ENCODE data around the gene KRT13. TPM values are rescaled to one million over a fixed set of nuclear protein-coding genes. Genes with fewer than 3 reads are reported as not detected.
"Not testable (repeated sequence)": the region's sequence is repeated elsewhere in the genome, so short reads cannot be mapped to it uniquely, and the experiment has no call there.

KRT13 gene
- not detected for total RNA-seq
- long read RNA-seq, result 0 reads

DNA sequence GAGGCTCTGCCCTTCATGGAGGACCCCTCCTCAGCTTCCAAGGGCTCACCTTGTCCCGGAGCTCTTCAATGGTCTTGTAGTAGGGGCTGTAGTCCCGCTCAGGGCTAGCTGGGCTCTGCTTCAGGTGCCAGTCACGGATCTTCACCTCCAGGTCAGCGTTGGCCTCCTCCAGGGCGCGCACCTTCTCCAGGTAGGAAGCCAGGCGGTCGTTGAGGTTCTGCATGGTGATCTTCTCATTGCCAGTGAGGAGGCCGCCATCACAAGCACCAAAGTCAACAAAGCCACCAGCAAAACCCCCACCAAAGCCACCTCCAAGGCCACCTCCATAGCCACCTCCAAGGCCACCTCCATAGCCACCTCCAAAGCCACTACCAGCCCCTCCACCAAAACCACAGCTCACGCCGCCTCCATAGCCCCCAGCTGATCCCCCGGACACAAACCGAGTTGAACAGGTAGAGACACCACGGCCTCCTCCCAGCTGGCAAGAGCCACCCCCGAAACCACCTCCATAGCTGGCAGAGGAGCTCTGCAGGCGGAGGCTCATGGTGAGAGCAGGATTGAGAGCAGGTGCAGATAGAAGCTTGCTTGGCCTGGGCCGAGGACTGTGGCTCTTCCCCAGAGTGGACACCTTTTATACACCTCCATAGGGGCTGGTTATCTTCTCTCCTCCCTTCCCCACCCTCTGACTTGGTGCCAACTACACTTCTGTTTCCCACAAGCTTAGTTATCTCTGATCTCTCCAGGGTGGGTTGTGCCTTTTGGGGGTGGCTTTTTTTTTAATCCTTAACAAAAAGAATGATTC lies at the start of gene KRT13:
Gene KRT13, minus strand, starts transcription at position 606 of the 802 bp plus-strand sequence. Its CDS starts 62 bp downstream, at position 544.
- no peak for ATAC-seq
- intact Hi-C loops (cut with DNase I), result no loop called here
- no peak for DNase-seq

DNA sequence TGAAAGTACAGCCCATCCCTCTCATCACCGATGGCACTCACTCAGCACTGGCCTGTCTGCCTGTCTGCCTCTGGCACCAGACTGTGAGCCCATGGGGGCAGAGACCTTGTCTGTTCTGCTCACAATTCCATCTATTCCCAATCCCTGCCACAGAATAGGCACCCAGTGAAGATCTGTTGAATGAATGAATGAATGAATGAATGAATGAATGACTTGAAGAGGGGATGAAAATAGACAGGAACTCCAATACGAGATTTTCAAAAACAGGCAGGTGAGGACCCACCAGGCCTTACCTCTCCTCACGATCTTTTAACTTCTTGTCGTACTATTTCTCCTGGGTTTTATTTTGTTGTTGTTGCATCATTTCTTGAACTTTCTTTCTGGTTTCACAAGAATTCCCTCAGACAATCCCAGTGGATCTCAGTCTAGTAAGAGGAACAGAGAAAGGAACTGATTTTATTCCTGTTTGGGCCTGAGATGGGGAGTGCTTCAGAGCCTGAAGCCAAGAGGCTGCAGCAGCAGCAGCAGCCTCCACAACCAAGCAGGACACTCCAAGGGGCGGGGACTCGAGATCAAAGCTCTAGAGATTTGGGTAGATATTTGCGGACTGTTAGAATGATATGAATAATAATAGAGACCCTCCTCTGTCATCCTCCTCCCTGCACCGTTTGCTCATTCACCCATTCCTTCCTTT lies 48.7 kb upstream of the KRT13 start:
- intact Hi-C loops (cut with DNase I), result loop anchor here in 1 of 2 donors (5.0 kb wide), 2 partner anchors 93 to 108 kb away; no protein-coding TSS in a partner anchor
- DNase-seq (no peak), ATAC-seq (peak in 1 of 2 donors; percentile 50)

DNA sequence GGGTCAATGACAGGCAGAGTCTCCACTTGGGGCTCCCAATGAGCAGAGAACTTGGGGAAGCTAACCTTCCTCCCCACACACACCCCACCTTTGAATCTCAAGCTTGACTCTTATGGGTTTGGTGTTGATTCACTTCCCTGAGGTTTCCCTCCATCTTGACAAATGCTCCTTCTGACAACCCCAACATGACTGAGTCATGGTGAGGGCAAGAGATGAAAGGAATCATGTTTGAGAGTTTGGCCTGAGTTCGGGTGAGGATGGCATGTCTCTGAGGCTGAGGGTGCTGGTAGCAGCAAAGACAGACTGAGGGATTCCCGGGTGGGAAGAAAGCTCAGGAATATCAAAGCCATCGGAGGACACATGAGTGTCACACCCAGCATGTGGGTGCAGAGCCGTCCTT lies 47.8 kb upstream of the KRT13 start:
- no peak for ATAC-seq
- no peak for DNase-seq
- intact Hi-C loops (cut with DNase I), result loop anchor here in 1 of 2 donors (5.0 kb wide), 2 partner anchors 94 to 109 kb away; no protein-coding TSS in a partner anchor

DNA sequence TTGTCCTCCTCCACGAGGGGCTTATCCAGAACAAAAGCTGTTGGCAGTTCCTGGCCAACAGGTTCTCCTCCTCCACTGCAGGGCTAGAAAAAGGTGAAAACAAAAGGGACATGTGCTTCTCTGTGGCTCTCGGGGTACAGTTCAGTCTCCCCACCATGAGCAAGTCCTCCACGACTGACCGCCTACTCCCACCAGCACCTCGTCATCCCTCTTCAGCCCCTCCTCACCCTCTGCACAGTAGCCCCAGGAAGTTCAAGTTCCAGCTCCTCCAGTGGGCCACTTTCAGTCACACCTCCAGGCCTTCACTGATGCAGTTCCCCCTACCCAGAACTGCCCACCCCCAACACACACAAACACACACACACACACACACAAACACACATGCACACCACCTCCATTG lies 47.0 kb upstream of the KRT13 start:
- ATAC-seq (no peak), DNase-seq (no peak)
- intact Hi-C loops (cut with DNase I), result loop anchor here in 1 of 2 donors (5.0 kb wide), 2 partner anchors 95 to 110 kb away; no protein-coding TSS in a partner anchor

DNA sequence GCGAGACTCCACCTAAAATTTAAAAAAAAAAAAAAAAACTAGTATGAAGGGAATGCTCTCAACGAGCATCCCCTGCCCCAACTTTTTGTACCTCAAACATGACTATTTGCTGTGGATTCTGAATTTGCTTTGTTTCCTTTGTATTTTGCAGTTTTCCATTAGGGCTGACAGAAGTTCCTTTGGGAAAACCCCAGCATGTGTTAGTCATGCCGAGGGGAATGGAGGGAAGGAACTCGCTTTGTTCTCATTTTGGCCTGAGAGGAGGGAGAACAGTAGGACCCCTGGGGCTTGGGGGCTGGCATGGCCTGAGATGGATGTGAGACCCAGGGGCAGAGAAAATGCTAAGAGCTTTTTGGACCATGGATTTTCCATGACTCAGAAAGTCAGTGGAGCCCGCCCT lies 46.0 kb upstream of the KRT13 start:
- DNase-seq, result no peak
- intact Hi-C loops (cut with DNase I), result loop anchor here in 1 of 2 donors (5.0 kb wide), 2 partner anchors 96 to 111 kb away; no protein-coding TSS in a partner anchor
- no peak for ATAC-seq

DNA sequence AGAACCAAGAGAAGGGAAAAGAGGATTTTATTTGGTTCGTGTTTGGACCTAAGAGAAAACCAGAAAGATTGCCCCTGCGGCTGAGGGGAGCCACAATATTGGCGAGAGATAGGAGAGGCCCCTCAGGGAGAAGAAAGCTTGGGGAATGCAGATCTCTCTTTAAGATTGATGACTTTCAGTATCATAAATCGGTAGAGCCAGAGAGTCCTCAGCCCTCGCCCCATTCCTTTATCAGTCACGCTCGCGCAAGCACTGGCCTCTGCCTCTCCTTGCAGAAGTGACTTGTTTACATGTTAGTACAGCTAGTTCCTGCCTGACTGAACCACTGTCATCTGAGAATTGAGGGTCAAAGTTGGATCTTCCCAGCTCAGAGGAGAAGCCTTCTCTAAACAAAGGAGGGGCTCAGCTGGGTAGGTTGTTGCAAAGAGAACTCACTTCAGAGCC lies 44.2 kb upstream of the KRT13 start:
- intact Hi-C loops (cut with DNase I), result loop anchor here (2.0 to 10.0 kb wide), 5 partner anchors 98 to 639 kb away; no protein-coding TSS in a partner anchor
- no peak for ATAC-seq
- DNase-seq, result no peak

DNA sequence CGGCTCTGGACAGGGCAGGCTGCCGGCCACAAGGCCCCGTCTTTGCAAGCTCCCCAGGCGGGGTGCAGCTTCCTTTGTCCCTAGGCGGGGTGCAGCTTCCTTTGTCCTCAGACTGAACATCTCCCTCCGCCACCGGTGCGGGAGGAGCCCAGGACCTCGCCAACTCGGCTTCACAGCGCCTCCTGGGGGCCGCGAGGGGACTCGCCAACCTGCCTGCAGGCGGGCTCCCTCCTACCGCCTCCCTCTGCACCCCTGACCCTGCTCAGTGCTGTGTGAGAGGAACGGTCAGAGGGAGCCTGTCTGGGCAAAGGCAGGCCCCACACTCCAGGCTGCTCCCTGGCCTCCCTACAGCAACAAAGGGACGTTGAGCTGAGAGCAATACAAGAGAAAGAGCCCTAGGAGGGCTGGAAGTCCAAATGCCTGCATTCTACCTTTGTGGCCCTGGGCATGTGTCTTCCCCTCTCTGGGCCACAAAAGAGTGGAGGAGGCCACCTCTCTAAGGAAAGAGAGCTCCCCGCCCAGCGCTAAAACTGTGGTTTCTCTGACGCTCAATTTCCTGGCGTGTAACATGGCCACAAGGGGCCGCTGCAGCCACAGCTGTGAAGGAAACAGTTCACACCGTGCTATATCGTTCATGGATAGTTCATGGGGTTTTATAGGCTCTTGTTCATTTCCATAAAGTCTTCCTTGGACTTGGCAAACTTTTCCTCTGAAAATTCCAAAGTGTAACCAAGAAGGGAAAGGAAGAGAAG lies 43.6 kb upstream of the KRT13 start:
- intact Hi-C loops (cut with DNase I), result loop anchor here (2.0 to 10.0 kb wide), 3 partner anchors 100 to 638 kb away; no protein-coding TSS in a partner anchor
- peak; percentile 84 for DNase-seq
- ATAC-seq, result peak; percentile 87 to 89

DNA sequence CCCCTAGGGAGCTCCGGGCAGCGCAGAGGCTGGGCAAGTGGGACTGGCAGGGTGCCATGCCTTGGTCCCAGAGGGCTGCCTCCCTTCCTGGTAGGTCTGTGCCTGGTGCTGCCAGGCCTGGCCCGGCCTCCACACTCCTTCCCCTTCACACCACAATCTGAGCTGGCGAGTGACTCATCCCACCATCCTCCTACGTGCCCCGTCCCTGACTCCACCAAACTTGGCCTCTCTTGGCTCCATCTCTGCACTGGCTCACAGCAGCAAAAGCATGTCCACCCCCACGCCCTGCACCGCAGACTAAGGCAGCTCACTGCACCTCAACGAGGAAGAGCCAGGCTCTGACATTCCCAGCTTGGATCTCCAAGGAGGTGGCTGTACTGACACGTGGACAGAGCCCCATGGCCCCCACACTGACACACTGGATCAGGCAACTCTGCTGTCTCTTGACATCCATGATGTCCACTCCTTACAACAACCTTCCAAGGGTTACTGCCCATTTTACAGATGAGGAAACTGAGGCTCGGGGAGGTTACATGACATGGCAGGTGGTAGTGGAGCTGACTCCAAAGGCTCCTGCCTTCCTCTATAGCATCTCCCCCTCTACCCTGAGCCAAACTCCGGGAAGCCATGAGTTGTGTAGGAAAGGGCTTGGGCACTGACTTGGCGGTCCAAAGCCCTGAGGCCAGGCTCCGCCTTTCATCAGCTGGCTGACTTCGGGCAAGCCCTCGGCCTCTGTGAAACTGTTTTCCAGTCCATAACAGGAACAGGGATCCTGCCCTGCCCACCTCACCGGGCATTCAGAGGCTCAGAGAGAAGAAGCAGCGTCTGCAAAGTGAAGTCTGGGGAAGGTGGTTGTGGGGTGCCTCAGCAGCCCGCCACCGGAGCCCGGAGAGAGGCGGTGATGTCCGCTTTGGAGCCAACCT lies 42.8 kb upstream of the KRT13 start:
- intact Hi-C loops (cut with DNase I), result loop anchor here (2.0 to 10.0 kb wide), 3 partner anchors 101 to 637 kb away; no protein-coding TSS in a partner anchor
- DNase-seq, result peak; percentile 75
- peak; percentile 39 to 92 for ATAC-seq

DNA sequence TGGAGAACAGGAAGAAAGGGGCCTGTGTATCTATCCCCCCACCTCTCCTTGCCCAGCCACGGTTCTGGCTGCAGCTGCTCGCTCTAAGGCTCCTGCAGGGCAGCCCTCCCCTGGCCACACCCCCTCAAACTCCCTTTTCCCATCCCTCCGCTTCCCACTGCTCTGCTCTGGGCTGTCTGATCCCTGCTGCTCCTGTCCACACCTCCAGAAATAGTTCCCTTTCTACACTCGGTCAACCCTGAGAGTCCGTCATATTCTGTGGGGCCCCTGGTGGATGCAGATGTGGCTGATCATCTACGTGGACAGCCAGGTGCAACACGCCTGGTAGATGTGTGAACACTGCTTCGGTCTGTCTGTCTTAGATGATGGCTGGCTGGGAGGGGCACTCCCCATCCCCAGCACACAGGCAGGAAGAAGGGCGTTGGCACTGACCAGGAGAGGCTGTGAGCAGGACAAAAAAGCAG lies 42.0 kb upstream of the KRT13 start:
- DNase-seq (no peak), ATAC-seq (peak; percentile 20 to 66)
- intact Hi-C loops (cut with DNase I), result loop anchor here in 1 of 2 donors (10.0 kb wide), 1 partner anchor 633 kb away; no protein-coding TSS in a partner anchor

DNA sequence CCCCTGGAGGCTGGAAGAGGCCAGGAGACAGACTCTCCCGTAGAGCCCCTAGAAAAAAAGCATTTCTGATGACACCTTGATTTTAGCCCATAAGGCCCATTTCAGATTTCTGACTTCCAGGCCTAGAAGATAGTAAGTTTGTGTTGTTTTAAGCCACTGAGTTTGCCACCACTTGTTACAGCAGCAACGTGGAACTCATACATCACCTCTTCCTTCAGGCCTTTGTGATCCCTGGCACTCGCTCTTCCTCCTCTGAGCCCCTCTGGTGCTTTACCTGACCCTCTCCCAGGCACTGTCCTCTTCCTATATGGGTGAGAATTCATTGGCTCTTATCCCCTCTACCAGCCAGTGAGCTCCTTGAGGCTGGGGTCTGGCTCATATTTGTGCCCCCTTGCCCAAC lies 41.4 kb upstream of the KRT13 start:
- intact Hi-C loops (cut with DNase I), result loop anchor here in 1 of 2 donors (10.0 kb wide), 1 partner anchor 632 kb away; no protein-coding TSS in a partner anchor
- no peak for ATAC-seq
- DNase-seq, result no peak

DNA sequence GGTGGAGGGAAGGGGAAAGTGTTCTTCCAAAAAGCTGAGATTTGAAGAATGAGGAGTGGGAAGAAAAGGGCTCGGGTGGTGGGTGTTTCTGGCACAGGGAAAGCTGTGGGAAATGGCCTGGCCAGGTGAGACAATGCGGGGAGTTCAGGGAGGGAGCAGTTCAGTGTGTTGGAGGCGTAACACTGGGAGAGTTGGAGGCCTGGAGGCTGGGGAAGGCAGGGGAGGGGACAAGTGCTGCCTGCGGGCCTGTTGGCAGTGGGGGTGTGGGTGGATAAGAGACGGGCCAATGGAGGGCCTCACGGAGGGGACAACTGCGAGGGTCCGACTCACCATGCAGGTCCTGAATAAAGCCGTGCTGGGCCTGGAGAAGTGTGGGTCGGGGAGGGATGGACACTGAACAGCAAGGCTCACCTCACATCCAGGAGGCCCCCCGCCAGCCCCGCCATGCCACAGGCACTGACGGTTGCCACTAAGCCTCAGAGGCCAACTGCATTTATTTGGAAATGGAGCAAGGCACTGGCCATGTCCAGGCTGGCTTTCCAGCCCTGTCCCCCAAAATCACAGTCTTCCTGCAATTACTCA lies 40.5 kb upstream of the KRT13 start:
- intact Hi-C loops (cut with DNase I), result loop anchor here in 1 of 2 donors (10.0 kb wide), 1 partner anchor 631 kb away; no protein-coding TSS in a partner anchor
- DNase-seq (no peak), ATAC-seq (no peak)

DNA sequence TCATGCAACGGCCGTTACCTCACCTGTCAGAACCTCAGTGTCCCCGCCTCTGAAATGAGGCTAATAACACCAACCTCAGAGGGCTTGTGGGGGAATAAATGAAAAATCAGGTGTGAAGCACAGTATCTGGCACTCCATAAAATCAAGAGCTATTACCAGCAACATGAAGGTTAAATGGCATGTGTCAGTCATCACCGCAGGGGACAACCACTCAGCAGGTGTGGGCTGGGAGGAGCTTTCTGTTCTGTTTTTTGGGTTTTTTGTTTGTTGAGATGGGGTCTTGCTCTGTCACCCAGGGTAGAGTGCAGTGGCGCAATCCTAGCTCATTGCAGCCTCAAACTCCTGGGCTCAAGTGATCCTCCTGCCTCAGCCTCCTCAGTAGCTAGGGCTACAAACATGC lies 39.5 kb upstream of the KRT13 start:
- no peak for DNase-seq
- ATAC-seq, result no peak
- intact Hi-C loops (cut with DNase I), result loop anchor here in 1 of 2 donors (10.0 kb wide), 1 partner anchor 630 kb away; no protein-coding TSS in a partner anchor

DNA sequence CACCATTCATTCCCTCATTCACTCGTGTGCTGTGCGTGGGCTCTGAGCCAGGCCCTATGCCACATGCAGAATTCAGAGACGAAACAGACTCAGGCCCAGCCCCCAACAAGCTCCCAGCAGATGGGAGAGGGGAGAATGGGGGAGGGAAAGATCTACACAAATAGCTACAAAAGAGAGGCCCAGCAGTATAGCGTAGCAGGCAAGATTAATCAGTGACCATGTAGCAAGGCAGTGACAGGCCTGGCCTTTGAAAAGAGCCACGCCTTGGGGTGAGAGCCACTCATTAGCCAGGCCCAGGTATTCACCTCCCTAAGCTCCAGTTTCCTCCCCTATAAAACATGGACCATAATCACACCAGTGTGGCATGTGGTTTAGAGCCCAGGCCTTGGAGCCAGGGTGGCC lies 39.1 kb upstream of the KRT13 start:
- DNase-seq (no peak), ATAC-seq (no peak)
- intact Hi-C loops (cut with DNase I), result loop anchor here in 1 of 2 donors (10.0 kb wide), 1 partner anchor 630 kb away; no protein-coding TSS in a partner anchor

DNA sequence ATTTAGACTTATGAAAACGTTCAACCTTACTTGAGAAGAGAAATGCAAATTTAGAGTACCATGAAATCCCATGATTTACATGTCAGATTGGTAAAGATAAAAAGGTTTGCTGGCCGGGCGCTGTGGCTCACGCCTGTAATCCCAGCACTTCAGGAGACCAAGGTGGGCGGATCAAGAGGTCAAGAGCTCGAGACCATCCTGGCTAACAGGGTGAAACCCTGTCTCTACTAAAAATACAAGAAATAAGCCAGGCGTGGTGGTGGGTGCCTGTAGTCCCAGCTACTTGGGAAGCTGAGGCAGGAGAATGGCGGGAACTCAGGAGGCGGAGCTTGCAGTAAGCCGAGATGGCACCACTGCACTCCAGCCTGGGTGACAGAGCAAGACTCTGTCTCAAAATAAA lies 37.4 kb upstream of the KRT13 start:
- not testable (repeated sequence) for ATAC-seq, DNase-seq
- intact Hi-C loops (cut with DNase I), result loop anchor here in 1 of 2 donors (10.0 kb wide), 1 partner anchor 628 kb away; no protein-coding TSS in a partner anchor

DNA sequence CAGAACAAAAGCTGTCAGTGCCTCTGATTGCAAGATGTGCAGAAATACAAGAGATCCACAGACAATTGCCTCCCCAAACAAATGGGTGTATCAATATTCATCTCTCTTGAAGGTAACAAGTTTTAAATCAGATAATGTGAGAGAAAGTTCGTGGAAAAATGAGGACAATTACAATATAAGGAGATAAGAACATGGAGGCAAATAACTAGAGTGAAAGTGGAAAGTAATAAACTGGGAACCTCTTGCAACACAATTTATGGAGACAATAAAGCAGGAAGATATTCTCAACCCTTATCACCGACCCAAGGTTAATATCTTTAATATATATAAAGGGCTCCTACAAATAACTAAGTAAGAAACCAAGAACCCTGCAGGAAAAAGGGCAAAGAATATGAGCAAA lies 36.9 kb upstream of the KRT13 start:
- intact Hi-C loops (cut with DNase I), result loop anchor here in 1 of 2 donors (10.0 kb wide), 1 partner anchor 628 kb away; no protein-coding TSS in a partner anchor
- no peak for ATAC-seq

DNA sequence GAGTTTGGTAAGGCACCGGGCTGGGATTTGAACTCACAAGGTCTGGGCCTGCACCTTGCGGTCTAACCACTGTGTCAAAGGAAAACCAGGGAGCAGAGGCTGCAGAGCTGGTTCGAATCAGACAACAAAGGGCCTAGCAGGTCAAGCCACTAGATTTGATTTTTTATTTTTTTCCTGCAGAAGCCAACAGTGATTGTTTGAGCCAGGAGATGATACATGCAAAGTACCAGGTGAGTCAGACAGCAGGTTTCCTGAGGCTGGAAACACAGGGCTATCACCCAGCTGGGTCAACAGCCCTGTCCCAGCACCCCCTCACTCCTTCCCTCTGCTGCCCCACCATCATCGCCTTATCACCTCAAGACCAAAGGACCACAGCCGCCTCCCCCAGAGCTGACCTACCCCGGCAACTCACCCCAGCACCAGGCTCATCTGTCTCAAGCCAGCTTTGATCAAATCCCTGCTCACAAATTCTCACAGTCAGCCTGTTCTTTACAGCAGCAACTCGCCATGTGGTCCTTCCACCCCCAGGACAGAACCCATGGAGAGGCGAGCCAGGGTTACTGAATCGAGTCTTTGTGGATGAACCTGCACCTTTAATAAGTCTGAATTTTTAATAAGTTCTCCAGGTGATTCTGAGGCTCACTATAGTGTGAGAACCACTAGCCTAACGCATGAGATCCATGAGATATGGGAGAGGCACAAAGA lies 35.7 kb upstream of the KRT13 start:
- intact Hi-C loops (cut with DNase I), result loop anchor here in 1 of 2 donors (10.0 kb wide), 1 partner anchor 626 kb away; no protein-coding TSS in a partner anchor
- ATAC-seq (peak in 1 of 2 donors; percentile 45), DNase-seq (no peak)

More for the DNA sequence above, 36.9 kb upstream of the KRT13 start:
- DNase-seq, result no peak
